Measurements from ENCODE around the gene OR51M1. TPM values are rescaled to one million over a fixed set of nuclear protein-coding genes. Genes with fewer than 3 reads are reported as not detected.

The OR51M1 gene
- total RNA-seq, 1 donor from 2014 or later = not detected

- Histone ChIP-seq H3K27me3 (no peaks in the 10 kb centered on the region), H3K9me3 (no peaks in the 10 kb centered on the region), H3K27ac (no peak overlapping the region), H3K36me3 (no peaks in the 10 kb centered on the region), H3K4me3 (no peak overlapping the region), H3K4me1 (no peaks in the 10 kb centered on the region)
- no peak for DNase-seq (ENCODE audit: low spot score in 2 of 2)
- TF ChIP-seq, protein P1, sequence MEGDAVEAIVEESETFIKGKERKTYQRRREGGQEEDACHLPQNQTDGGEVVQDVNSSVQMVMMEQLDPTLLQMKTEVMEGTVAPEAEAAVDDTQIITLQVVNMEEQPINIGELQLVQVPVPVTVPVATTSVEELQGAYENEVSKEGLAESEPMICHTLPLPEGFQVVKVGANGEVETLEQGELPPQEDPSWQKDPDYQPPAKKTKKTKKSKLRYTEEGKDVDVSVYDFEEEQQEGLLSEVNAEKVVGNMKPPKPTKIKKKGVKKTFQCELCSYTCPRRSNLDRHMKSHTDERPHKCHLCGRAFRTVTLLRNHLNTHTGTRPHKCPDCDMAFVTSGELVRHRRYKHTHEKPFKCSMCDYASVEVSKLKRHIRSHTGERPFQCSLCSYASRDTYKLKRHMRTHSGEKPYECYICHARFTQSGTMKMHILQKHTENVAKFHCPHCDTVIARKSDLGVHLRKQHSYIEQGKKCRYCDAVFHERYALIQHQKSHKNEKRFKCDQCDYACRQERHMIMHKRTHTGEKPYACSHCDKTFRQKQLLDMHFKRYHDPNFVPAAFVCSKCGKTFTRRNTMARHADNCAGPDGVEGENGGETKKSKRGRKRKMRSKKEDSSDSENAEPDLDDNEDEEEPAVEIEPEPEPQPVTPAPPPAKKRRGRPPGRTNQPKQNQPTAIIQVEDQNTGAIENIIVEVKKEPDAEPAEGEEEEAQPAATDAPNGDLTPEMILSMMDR (IDR thresholded peaks at IDR 0.05) = no peak
- intact Hi-C loops (cut with DNase I) = no loop called here
These were observed 21.6 kb downstream of the OR51M1 start for GRCh38 chr11:5405173-5405572.

DNA sequence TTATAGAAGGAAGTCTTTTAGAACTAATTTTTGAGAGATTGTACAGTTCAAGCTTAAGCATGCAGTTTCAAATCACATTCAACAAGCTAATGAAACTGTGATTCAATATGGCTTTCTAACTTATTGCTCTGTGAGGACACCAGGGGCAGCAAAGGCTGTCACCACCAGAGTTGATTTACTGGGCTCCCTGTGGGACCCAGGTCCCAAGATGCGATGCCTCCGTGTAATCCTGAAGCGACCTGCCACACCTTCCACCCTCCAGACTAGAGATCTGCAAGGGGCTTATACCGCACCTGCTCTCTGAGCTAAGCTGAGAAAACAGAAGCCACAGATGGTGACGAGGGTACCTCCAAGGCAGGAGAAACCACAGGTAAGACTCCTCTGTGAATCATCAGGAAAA is 37.4 kb downstream of the OR51M1 start:
- no peaks in the 10 kb centered on the region for H3K9me3 ChIP-seq
- no peak overlapping the region for H3K4me3 ChIP-seq
- no peaks in the 10 kb centered on the region for H3K4me1 ChIP-seq
- DNase-seq (ENCODE audit: low spot score in 2 of 2) = no peak
- no peak overlapping the region for H3K27ac ChIP-seq
- TF ChIP-seq, protein P1 (IDR thresholded peaks at IDR 0.05) = no peak
- no peaks in the 10 kb centered on the region for H3K36me3 ChIP-seq
- H3K27me3 ChIP-seq = no peaks in the 10 kb centered on the region
- intact Hi-C loops (cut with DNase I) = no loop called here

- no peaks in the 10 kb centered on the region for H3K27me3 ChIP-seq
- no peak for DNase-seq (ENCODE audit: low spot score in 2 of 2)
- H3K27ac ChIP-seq = no peak within 1 kb of the TSS
- intact Hi-C loops (cut with DNase I) = no loop called here
- H3K4me1 ChIP-seq = no peaks in the 10 kb centered on the region
- TF ChIP-seq, protein P1 (IDR thresholded peaks at IDR 0.05) = no peak
- no peaks in the 10 kb centered on the region for H3K9me3 ChIP-seq
- H3K4me3 ChIP-seq = no peak within 1 kb of the TSS
- H3K36me3 ChIP-seq = no peaks in the 10 kb centered on the region
These were observed 38.2 kb downstream of the OR51M1 start, which contains the start of gene OR51Q1 for GRCh38 chr11:5421811-5422210. OR51Q1 (plus strand) TSS chr11:5422111; CDS start chr11:5422201, 90 bp downstream.

DNA sequence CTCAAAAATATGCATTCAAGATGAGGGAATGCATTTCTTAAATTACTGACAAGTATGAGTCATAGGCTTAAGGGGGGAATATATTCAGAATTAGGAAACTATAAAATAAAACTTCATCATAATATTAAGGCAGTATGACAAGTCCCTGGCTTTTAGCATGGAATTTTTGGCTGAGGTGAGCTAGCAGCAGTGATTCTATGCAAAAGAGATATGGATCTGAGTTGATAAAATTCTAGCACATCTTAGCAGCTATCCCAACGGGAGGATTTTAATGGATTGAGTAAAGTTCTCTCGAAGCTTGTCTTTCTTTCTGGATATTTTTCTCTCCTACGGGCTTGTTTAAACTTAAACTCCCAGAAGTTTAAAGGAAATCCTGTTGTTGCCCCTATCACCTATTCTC is 39.5 kb downstream of the OR51M1 start:
- TF ChIP-seq, protein P1 (IDR thresholded peaks at IDR 0.05) = no peak
- no peak overlapping the region for H3K4me3 ChIP-seq
- no peaks in the 10 kb centered on the region for H3K9me3 ChIP-seq
- no peak overlapping the region for H3K27ac ChIP-seq
- H3K4me1 ChIP-seq = no peaks in the 10 kb centered on the region
- no peaks in the 10 kb centered on the region for H3K36me3 ChIP-seq
- no peak for DNase-seq (ENCODE audit: low spot score in 2 of 2)
- intact Hi-C loops (cut with DNase I) = no loop called here
- no peaks in the 10 kb centered on the region for H3K27me3 ChIP-seq

DNA sequence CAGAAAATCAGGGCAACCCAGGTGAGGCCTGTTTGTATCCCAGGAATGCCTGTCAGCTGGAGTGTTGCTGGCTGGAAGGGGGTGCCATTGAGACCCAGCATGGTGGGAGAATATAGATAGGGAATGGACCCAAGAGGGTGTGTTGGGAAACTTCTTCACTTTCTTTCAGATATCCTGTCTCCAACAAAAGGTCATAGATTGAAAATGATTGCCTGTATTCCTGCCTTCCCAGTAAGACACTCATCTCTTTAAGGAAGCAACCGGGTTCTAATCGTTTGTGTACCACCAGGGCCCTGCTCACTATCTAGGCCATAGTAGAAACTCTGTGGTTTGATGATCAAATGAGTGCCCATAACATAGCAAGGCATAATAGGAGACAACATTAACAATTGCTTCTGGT is 57.8 kb downstream of the OR51M1 start, which contains the start of gene OR51I1:
OR51I1 (minus strand) TSS at position 101 of the 400 bp plus-strand sequence; CDS start at position 101, 0 bp downstream.
- no peak within 1 kb of the TSS for H3K27ac ChIP-seq
- intact Hi-C loops (cut with DNase I) = no loop called here
- DNase-seq (ENCODE audit: low spot score in 2 of 2) = no peak
- H3K4me1 ChIP-seq = no peaks in the 10 kb centered on the region
- H3K4me3 ChIP-seq = no peak within 1 kb of the TSS
- no peaks in the 10 kb centered on the region for H3K9me3 ChIP-seq
- TF ChIP-seq, protein P1 (IDR thresholded peaks at IDR 0.05) = no peak
- H3K27me3 ChIP-seq = no peaks in the 10 kb centered on the region
- H3K36me3 ChIP-seq = no peaks in the 10 kb centered on the region

Other genes with a start within 250 kb of the OR51M1 start
- gene OR52A5, start 245.5 kb upstream of the OR51M1 start, total RNA-seq = not detected
- not detected for gene OR52A1, start 229.1 kb upstream of the OR51M1 start, total RNA-seq
- not detected for gene OR51V1, start 183.1 kb upstream of the OR51M1 start, total RNA-seq
- gene HBB, start 156.7 kb upstream of the OR51M1 start, total RNA-seq = 1,146 TPM
- gene HBD, start 149.3 kb upstream of the OR51M1 start, total RNA-seq = not detected
- not detected for gene HBG1, start 134.0 kb upstream of the OR51M1 start, total RNA-seq
- not detected for gene HBG2, start 129.0 kb upstream of the OR51M1 start, total RNA-seq
- not detected for gene HBE1, start 113.9 kb upstream of the OR51M1 start, total RNA-seq
- gene OR51B4, start 81.9 kb upstream of the OR51M1 start, total RNA-seq = not detected
- gene OR51B2, start 59.5 kb upstream of the OR51M1 start, total RNA-seq = not detected
- gene OR51B5, start 40.3 kb upstream of the OR51M1 start, total RNA-seq = not detected
- gene OR51B6, start 32.3 kb upstream of the OR51M1 start, total RNA-seq = not detected
- gene OR51Q1, start 38.3 kb downstream of the OR51M1 start, total RNA-seq = not detected
- gene OR51I1, start 57.7 kb downstream of the OR51M1 start, total RNA-seq = not detected
- not detected for gene OR51I2, start 65.5 kb downstream of the OR51M1 start, total RNA-seq
- not detected for gene OR52D1, start 104.9 kb downstream of the OR51M1 start, total RNA-seq
- gene UBQLN3, start 126.1 kb downstream of the OR51M1 start, total RNA-seq = not detected
- gene UBQLNL, start 132.9 kb downstream of the OR51M1 start, total RNA-seq = not detected
- not detected for gene OR52H1, start 164.7 kb downstream of the OR51M1 start, total RNA-seq
- not detected for gene OR52B6, start 197.1 kb downstream of the OR51M1 start, total RNA-seq
- gene TRIM6, start 212.8 kb downstream of the OR51M1 start, total RNA-seq = 0.64 TPM
- gene TRIM34, start 241.2 kb downstream of the OR51M1 start, total RNA-seq = not detected

Data from ascending aorta (tissue), 2 donors.